Gastrocnemius medialis (tissue), 4 donors: ENCODE results near the gene CADM2.

Experiments
- CTCF ChIP-seq, 5 experiments: fragments of 450-650 bp in 3 of 5; fragments of 200-600 bp in 2 of 5; sonication (generic) in 2 of 5; IDR thresholded peaks in 4 of 5; conservative IDR thresholded peaks in 1 of 5; 1 replicate in 4 of 5; 2 replicates in 1 of 5; pipeline ENCODE4 v1.5.1; 2016 to 2019; ENCODE audit warnings: antibody characterized with exemption in 5 of 5, mild to moderate bottlenecking in 3 of 5, moderate library complexity in 3 of 5
- POLR2A ChIP-seq, 2 donors: fragments of 450-650 bp; IDR thresholded peaks; one replicate each; pipeline ENCODE4 v1.6.1; 2017; ENCODE audit warnings: antibody characterized with exemption in 2 of 2, mild to moderate bottlenecking in 2 of 2, moderate library complexity in 2 of 2

- TF ChIP-seq POLR2A (IDR thresholded peaks at IDR 0.05), result no peak
- no peak for TF ChIP-seq CTCF (IDR thresholded peaks at IDR 0.05 in 4 of 5, conservative IDR thresholded peaks at IDR 0.05 in 1 of 5)
Observed at GRCh38 chr3:85721409-85722145, 762.8 kb downstream of the CADM2 start.
